Smooth muscle cell (in vitro differentiated cells): ENCODE data around the gene UNC80. TPM values are rescaled to one million over a fixed set of nuclear protein-coding genes. Genes with fewer than 3 reads are reported as not detected.

Experiments used
- DNase-seq: peaks from one replicate; lab custom pipeline; 2025; ENCODE audit not compliant: unreplicated experiment; lab: John Stamatoyannopoulos, UW
- H2AFZ ChIP-seq: fragments of 200-600 bp; sonication (generic); 2 replicates; pipeline ENCODE4 v1.6.0; 2016; ENCODE audit warnings: antibody characterized with exemption, low read depth, mild to moderate bottlenecking
- H3F3A ChIP-seq: fragments of 200-600 bp; sonication (generic); 2 replicates; pipeline ENCODE4 v1.6.0; 2017; ENCODE audit warnings: antibody characterized with exemption, low read depth
- H3K27ac ChIP-seq: fragments of 200-600 bp; sonication (generic); 2 replicates; pipeline ENCODE4 v1.5.1; 2016; ENCODE audit warnings: low read depth, mild to moderate bottlenecking
- H3K27me3 ChIP-seq: fragments of 200-600 bp; sonication (generic); 2 replicates; pipeline ENCODE4 v1.6.1; 2016; ENCODE audit warnings: low read depth, mild to moderate bottlenecking
- H3K36me3 ChIP-seq: fragments of 200-600 bp; sonication (generic); 2 replicates; pipeline ENCODE4 v1.5.1; 2016; ENCODE audit warnings: low read depth
- H3K4me1 ChIP-seq: fragments of 200-600 bp; sonication (generic); 2 replicates; pipeline ENCODE4 v1.5.1; 2016; ENCODE audit warnings: low read depth
- H3K4me2 ChIP-seq: fragments of 200-600 bp; sonication (generic); 2 replicates; pipeline ENCODE4 v1.6.0; 2016; ENCODE audit warnings: mild to moderate bottlenecking
- H3K4me3 ChIP-seq: fragments of 200-600 bp; sonication (generic); 2 replicates; pipeline ENCODE4 v1.5.1; 2016; ENCODE audit warnings: mild to moderate bottlenecking
- H3K79me2 ChIP-seq: fragments of 200-600 bp; sonication (generic); 2 replicates; pipeline ENCODE4 v1.6.0; 2016; ENCODE audit warnings: low read depth, mild to moderate bottlenecking
- H3K9ac ChIP-seq: fragments of 200-600 bp; sonication (generic); 2 replicates; pipeline ENCODE4 v1.6.0; 2016; ENCODE audit warnings: low read depth
- H3K9me3 ChIP-seq: fragments of 200-600 bp; sonication (generic); replicated peaks from 2 replicates; pipeline ENCODE4 v1.5.1; 2016; ENCODE audit warnings: low read depth
- H4K20me1 ChIP-seq: fragments of 200-600 bp; sonication (generic); 2 replicates; pipeline ENCODE4 v1.6.0; 2016; ENCODE audit warnings: low read depth
- CTCF ChIP-seq: fragments of 200-600 bp; sonication (generic); IDR thresholded peaks from 2 replicates; pipeline ENCODE4 v1.5.1; 2017; ENCODE audit warnings: borderline replicate concordance, mild to moderate bottlenecking, antibody characterized with exemption; ENCODE audit not compliant: insufficient read depth, poor library complexity, severe bottlenecking
- WGBS: methylation state at CpG from one replicate; pipeline ENCODE4 v1.1.7; 2016; ENCODE audit warnings: low lambda C conversion rate; 5-methylcytosine and 5-hydroxymethylcytosine counted together
- polyA plus RNA-seq: library from polyadenylated mRNA; unstranded; fragments of >200 nt; fragmentation: Nextera tagmentation; extraction: Ambion mirVana; gene quantifications from 2 replicates; pipeline ENCODE4 v1.2.1, GENCODE V29; 2016
- total RNA-seq: library from RNA; depleted of rRNA; stranded (reverse); fragments of >200 nt; gene quantifications from 2 replicates; pipeline ENCODE4 v1.2.3, GENCODE V29; 2014

Gene UNC80
- total and polyA plus RNA-seq, 2 experiments from 2014 or later, result not detected

GRCh38 chr2:209908511-209908910, 136.9 kb downstream of the UNC80 start:
- WGBS, result 85% methylated on average over 1 of the region's 1 CpG
- Histone ChIP-seq H3K9ac (no peak overlapping the region), H2AFZ (no peak overlapping the region), H3K4me1 (no peaks in the 10 kb centered on the region), H3K27me3 (no peaks in the 10 kb centered on the region), H3K79me2 (no peaks in the 10 kb centered on the region), H3K27ac (no peak overlapping the region), H3K4me2 (no peak overlapping the region), H3F3A (no peaks in the 10 kb centered on the region), H3K4me3 (no peak overlapping the region), H3K36me3 (no peaks in the 10 kb centered on the region), H4K20me1 (no peaks in the 10 kb centered on the region), H3K9me3 (no peaks in the 10 kb centered on the region)
- no peak for DNase-seq
- no peak for TF ChIP-seq CTCF

- H3K36me3 ChIP-seq, result no peaks in the 10 kb centered on the region
- H3K4me1 ChIP-seq, result no peaks in the 10 kb centered on the region
- 84% methylated on average over 4 of the region's 4 CpGs for WGBS
- H3K4me2 ChIP-seq, result no peak overlapping the region
- no peaks in the 10 kb centered on the region for H3K79me2 ChIP-seq
- no peaks in the 10 kb centered on the region for H3F3A ChIP-seq
- H3K4me3 ChIP-seq, result no peak overlapping the region
- no peaks in the 10 kb centered on the region for H3K27me3 ChIP-seq
- no peak for DNase-seq
- H3K9me3 ChIP-seq, result no peaks in the 10 kb centered on the region
- TF ChIP-seq CTCF, result no peak
- no peak overlapping the region for H3K9ac ChIP-seq
- H2AFZ ChIP-seq, result no peak overlapping the region
- no peak overlapping the region for H3K27ac ChIP-seq
- no peaks in the 10 kb centered on the region for H4K20me1 ChIP-seq
Observed at GRCh38 chr2:209911486-209911885, 139.9 kb downstream of the UNC80 start.

GRCh38 chr2:209913786-209914345, 142.2 kb downstream of the UNC80 start:
- 83% methylated on average over 2 of the region's 2 CpGs for WGBS

More at GRCh38 chr2:209913786-209914345, 142.2 kb downstream of the UNC80 start:
- DNase-seq, result no peak
- Histone ChIP-seq H3K27ac (no peak overlapping the region), H3K27me3 (no peaks in the 10 kb centered on the region), H3K9ac (no peak overlapping the region), H3F3A (no peaks in the 10 kb centered on the region), H3K9me3 (no peaks in the 10 kb centered on the region), H3K4me3 (no peak overlapping the region), H4K20me1 (no peaks in the 10 kb centered on the region), H3K79me2 (no peaks in the 10 kb centered on the region), H3K4me1 (no peaks in the 10 kb centered on the region), H3K4me2 (no peak overlapping the region), H3K36me3 (no peaks in the 10 kb centered on the region), H2AFZ (no peak overlapping the region)
- TF ChIP-seq CTCF, result no peak
